DMS153 (cell line): ENCODE data around the gene CCDC148.

Source experiments
- DNase-seq: peaks from one replicate; lab custom pipeline; 2025; lab: John Stamatoyannopoulos, UW

The CCDC148 gene

GRCh38 chr2:158154596-158154995, 302.0 kb downstream of the CCDC148 start:
- no peak for DNase-seq

GRCh38 chr2:158153270-158154015, 303.1 kb downstream of the CCDC148 start:
- DNase-seq = no peak

DNA sequence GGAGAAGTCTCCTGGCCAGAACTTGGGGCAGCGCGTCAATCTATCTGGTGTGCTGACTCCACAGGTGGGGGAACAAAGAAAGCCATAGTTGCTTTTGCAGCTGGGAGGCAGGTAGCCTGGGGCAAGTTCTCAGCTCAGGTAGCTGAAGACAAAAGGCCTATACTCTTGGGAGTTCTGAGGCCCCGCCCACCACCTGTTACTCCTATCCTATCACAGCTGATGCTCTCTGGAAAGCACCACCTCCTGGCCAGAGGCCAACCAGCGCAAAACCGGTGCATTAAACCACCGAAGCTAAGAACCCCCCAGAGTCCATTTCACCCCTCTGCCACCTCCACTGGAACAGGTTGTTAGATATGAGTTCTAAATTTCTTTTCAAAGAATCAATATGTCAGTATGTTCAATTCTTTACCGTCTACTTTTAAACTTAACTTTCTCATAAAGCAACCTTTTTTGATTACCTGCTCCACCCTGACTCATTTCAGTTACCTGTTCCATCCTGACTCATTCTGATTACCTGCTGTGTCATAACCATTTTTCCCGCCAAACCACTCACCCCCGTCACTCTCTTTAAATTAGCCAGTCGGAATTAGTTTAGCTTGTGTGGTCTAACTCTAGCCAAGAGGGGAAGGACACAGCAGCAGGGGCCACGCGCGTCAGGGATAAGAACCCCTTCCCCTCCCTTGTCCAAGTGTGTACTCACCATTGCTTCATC, 311.5 kb downstream of the CCDC148 start:
- DNase-seq = no peak

DNA sequence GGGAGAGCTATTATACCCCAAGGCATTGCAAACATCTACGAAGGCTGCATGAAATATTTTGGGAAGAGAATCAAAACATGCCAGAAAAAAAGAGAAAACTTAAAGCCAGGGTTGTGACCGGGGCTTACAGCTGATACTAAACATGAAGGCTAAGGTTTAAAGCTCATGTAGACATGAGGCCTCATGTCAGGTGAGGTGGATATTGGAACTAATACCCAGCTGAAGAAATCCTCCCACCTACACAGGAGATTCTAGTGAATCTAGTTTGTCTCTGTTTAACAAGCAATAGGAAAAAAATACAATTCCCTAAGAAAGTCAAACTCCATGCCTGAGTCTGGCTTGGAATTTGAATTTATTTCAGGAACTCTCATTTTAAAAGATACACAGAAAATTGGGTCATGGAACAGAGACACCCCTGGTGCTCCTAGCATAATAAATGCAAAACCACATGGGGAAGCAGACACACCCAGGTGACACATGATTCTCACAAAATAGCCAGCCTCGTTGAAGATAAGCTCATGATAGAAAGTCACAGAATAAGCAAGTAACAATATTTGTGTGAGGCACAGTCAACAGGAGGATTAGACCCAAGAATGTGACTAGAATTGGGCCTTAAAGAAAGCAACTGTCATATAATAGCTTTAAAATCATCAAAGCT, 312.7 kb downstream of the CCDC148 start:
- no peak for DNase-seq

DNA sequence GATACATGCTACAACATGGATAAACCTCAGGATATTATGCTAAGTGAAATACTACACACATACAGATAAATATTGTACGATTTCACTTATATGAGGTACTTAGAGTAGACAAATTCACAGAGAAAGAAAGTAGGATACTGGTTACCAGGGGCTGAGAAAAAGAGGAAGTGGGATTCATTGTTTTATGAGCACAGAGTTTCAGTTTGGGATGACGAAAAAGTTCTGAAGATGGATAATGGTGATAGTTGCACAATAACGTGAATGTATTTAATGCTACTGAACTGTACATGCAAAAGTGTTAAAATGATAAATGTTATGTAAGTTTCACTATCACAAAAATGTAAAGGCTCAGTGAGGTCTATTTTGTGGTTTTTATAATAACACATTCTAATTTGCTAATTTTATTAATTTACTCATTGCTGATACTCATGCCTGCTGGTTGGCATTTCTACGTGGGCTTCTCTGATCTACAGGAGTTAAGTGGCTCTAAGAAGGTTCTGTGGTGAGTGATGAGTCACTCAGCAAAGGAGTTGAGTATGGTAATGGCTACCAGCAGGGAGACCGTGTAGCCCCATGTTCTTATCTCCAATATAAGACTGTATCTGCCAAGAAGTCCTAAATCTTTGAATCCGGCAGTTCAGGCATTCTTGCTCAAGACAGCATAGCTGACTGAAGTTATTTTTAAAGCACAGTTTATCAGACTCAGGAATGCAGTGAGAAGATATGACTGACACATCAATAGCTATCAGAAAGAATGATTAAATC, 313.8 kb downstream of the CCDC148 start:
- no peak for DNase-seq

DNA sequence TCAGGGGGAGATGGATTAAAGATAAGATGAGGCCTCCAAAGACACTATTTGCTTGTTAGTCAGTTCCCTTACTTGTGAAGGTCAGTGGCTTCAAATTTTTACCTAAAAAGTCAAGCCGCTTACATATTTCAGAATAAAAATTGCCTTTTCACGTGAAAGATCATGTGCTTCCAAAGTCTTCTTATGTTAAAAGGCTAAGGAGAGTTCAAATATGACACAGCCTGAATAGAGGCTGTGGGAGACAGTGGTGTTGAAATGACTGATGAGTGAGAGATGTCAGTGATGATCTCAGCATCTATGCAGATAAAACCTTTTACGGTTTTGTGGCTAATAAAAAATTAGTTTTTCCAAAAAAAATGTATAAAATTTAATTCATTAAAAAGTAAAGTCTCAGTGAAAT, 314.4 kb downstream of the CCDC148 start:
- DNase-seq = no peak

DNA sequence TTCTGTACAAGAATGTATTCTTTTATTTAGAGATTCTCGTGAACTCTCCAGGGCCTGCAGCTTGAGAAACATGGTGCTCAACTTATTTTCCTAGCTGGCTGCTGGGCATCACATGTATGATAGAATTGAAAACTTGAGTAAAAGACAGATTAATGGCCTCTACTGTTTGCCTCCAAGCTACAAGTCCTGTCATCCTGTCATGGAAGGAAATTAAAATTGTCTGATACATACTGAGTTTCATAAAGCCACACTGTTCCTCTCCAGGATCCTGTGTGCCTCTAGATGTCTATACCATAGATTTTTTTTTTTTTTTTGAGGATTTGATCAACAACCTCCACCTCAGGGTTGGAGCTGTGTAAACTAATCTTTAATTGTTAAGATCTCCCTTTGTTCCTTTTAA, 316.4 kb downstream of the CCDC148 start:
- DNase-seq = no peak

DNA sequence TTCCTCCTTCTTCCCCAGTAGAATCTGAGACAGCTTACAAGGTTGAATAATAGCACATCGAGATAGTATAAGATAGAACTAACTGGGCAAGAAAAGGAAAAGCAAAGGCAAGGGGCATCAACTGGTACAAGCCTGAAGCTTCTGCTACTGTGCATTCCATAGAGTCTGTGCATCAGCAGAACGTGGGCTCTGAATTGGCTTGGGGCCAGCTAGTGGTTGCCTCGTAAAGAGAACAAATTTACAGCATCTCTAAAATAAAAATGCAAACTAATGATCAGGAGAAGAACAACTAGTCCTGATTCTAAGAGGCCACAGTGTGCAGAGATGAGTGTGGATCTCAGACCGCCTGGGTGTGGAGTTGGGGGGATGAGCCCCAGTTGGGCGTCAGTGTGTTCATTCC, 318.3 kb downstream of the CCDC148 start:
- no peak for DNase-seq

DNA sequence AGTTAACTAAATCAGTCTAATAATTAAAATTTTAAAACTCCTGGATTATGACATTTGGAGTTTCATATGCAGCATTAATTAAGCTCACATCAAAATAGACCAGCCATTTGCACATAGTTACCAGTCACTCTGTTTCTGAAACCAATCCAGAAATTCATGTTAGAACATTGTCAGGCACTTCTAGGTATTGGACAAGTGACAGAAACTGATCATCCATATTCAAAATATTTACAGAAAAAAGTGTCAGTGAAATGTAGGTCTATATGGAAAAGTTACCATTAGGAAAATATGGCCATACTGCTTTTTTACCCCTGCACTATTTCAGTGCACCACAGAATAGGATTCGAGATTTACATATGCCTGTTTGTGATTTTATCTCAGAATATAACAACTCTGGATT, 321.5 kb downstream of the CCDC148 start:
- no peak for DNase-seq

DNA sequence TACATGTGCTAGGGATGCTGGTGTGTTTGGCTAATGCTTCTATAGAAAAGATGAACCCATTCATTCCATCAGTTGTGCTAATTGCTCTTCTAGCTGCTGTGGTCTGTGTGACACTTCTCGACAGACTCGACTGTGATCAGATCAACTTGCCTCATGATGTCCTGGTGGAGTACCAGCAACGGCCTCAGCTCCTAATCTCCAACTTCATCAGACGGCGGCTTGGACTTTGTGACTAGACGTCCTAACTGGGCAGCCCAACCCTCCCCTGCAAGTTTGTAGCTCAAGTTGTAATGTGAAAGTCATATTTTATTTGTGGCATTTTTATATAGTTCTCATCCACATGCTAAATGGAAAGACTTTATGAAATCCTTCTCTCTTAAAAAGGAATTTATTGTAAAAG, 321.9 kb downstream of the CCDC148 start:
- DNase-seq = no peak

- DNase-seq = no peak
These were observed 322.5 kb downstream of the CCDC148 start for GRCh38 chr2:158134055-158134454.

DNA sequence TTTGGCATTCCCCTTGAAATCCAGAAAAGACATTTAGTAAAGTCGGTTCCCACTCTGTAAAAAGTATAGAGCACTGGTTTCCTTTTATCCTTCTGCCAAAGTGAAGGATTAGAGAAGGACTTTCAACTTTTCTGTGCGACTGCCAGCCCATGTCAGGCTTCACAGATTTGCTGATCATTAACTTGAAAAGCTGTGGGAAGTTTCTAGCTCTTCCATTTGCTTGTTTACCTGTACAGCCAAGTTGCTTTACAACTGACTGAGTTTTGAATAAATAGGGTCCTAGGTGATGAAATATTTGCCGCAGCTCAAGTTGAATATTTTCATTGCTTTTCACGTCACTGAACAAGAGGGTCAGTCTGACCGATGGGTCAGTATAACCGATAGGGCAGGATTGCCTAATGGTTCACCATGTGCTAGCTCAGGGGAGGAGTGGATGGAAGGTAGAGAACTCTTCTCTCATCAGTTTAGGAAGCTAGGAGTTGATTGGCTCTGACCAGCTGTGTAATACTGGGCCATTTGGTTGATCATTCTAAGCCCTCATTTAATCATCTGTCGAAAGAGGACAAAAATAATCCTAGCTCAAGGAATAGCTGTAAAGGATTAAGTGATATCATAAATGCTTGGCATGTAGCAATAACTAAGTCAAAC, 324.5 kb downstream of the CCDC148 start:
- no peak for DNase-seq

- no peak for DNase-seq
These were observed 325.1 kb downstream of the CCDC148 start for GRCh38 chr2:158131483-158131912.

GRCh38 chr2:158130832-158131473, 325.6 kb downstream of the CCDC148 start:
- DNase-seq = peak; percentile 42

- no peak for DNase-seq
These were observed 327.5 kb downstream of the CCDC148 start for GRCh38 chr2:158129037-158129436.

GRCh38 chr2:158128168-158128973, 328.2 kb downstream of the CCDC148 start:
- DNase-seq = no peak

DNA sequence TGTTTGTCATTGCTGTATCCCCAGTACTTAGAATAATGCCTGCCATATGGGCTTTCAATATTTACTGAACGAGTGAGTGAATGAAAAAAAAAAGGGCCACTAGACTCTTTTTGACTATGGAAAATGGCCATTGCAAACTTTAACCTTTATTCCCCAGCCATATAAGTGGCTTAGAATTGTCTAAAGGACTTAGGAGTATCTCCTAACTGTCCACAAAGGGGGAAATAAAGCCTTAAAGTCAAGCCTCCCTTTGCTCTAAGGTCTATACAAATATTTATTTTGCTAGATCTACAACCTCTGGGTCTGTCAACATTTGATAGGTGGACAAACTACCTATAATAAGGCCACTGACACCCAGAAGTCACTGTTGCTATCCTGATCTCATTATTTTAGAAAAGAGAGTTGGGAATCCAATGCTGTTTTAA, 329.2 kb downstream of the CCDC148 start:
- peak; percentile 33 for DNase-seq

DNA sequence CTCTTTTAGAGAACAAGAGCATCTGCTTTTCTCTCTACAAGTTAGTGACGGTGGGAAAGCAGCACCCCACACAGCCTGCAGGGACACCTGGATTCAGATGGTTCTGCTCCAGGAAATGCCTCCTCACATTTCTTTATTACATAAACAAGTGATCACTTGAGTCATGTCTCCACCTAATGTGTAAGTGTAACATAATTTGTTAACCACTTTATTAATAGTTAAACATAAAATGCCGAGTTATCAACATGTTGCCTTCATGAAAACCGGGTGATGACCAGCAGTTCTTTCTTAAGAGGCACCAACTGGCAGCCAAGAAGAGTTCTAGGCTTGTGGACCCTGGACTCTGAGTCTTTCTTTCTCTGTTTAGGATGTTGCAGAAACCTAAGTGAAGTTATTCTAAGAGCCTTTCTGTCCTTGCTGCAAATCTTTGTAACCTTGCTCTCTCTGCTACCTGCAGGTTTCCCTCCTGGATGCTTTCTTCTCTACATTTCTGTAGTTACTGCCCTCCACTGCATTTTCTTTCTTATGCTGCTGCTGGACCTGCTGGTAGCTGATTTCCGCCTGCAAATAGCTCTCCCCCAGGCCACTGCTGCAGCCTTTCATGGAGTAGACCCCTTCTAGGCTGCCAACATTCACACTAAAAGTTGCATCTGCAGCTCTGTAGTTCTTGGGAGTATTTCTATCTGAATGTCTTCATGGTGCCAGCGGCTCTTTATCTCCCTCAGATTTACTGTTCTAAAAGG, 330.6 kb downstream of the CCDC148 start:
- no peak for DNase-seq

GRCh38 chr2:158124896-158125295, 331.7 kb downstream of the CCDC148 start:
- DNase-seq = no peak
